Activated T-helper 2 cell treated with anti-CD3 and anti-CD28 coated beads, Interferon-gamma antibody, Interleukin-2, Interleukin-4, amounts not matched to agents 10 μg/mL and 5 μg/mL and 100 μg/mL, durations not matched to agents 14 hours and 24 hours and 36 hours (primary cell): ENCODE results near the gene AKAP9. TPM values are rescaled to one million over a fixed set of nuclear protein-coding genes. Genes with fewer than 3 reads are reported as not detected.
A peak's percentile ranks its signal among the peaks of the same experiment; 100 is the strongest.
"Not testable (repeated sequence)": the region's sequence is repeated elsewhere in the genome, so short reads cannot be mapped to it uniquely, and the experiment has no call there.

Experiments
- DNase-seq: peaks from one replicate; pipeline ENCODE4 v3.0.0; 2021; ENCODE audit warnings: low spot score
- H3K27ac Mint-ChIP-seq: one replicate; pipeline ENCODE4 v1.8.0; 2021; ENCODE audit warnings: mixed read lengths
- H3K27me3 Mint-ChIP-seq: one replicate; pipeline ENCODE4 v1.8.0; 2021; ENCODE audit warnings: low read depth, mixed read lengths
- H3K36me3 Mint-ChIP-seq: one replicate; pipeline ENCODE4 v1.8.0; 2021; ENCODE audit warnings: low read depth, mixed read lengths
- H3K4me1 Mint-ChIP-seq: one replicate; pipeline ENCODE4 v1.8.0; 2021; ENCODE audit warnings: low read depth, mixed read lengths
- H3K4me3 Mint-ChIP-seq: one replicate; pipeline ENCODE4 v1.8.0; 2021; ENCODE audit warnings: low read depth, mild to moderate bottlenecking, moderate library complexity, mixed read lengths
- H3K9me3 Mint-ChIP-seq: one replicate; pipeline ENCODE4 v1.8.0; 2021; ENCODE audit warnings: mixed read lengths
- intact Hi-C: fragments of 100-400 bp; cut with micrococcal nuclease; formaldehyde crosslinking; loops from one replicate; pipeline ENCODE4 v1.15.1; 2023
- total RNA-seq: library from RNA; stranded (reverse); gene quantifications from 2 replicates; pipeline ENCODE4 v1.2.3, GENCODE V29; 2022

AKAP9 gene
- total RNA-seq, 1 donor from 2014 or later, result 36.2 TPM

DNA sequence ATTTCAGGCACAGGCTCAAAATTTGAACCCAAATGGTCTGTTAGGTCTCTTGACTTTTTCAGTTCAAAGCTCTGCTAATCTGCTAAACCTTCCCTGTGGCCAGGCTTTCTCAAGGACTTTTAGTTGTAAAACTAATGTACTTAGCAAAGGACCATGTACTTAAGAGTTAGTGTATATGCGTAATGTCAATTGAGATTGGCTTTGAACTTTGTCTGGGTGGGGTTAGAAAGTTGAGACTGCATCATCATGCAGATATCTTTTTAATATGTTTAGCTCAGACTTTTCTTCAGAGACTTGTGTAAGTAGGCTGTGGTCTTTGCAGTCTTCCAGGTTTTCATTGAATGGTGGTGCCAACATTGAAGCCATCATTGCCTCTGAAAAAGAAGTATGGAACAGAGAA, 159.9 kb downstream of the AKAP9 start:
- Mint-ChIP-seq H3K36me3 (peaks cover 51% of the 10 kb centered on the region), H3K27me3 (no peaks in the 10 kb centered on the region), H3K4me3 (no peak overlapping the region), H3K9me3 (no peaks in the 10 kb centered on the region), H3K27ac (no peak overlapping the region), H3K4me1 (no peaks in the 10 kb centered on the region)
- intact Hi-C loops, result no loop called here
- DNase-seq, result no peak

DNA sequence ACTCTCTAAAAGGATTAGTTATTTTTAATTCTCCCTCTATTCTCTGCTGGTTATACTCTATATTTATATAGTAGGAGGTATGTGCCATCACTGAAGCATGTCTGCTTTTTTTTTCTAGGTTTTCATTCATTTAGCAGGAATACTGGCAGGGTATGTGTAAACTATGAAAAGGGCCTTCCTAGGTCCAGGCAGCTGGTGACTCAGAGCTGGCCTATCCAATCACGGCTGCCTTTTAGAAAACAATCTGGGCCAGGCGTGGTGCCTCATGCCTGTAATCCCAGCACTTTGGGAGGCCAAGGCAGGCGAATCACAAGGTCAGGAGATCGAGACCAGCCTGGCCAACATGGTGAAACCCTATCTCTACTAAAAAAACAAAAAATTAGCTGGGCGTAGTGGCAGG, 162.2 kb downstream of the AKAP9 start:
- intact Hi-C loops, result not testable (repeated sequence)

DNA sequence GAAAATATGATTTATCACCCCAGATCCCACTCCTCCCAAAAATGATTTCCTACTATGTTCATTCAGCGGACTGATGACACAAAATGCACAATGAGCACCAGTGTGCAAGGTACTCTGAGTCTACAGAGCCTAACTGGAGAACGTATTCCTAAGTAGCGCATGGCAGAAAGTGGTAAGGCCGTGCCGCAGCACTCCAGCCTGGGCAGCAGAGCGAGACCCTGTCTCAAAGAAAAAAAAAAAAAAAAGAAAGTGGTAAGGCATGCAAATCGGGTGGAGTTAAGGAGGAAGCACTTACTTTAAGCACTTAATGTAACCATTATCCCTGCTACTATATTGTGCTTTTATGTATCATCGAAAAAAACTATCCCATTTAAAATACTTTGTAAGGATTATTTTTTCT, 168.2 kb downstream of the AKAP9 start:
- DNase-seq, result no peak
- H3K27ac Mint-ChIP-seq, result no peak overlapping the region
- intact Hi-C loops, result no loop called here
- H3K9me3 Mint-ChIP-seq, result no peaks in the 10 kb centered on the region
- peaks cover 3% of the 10 kb centered on the region for H3K4me1 Mint-ChIP-seq
- peaks cover 55% of the 10 kb centered on the region for H3K36me3 Mint-ChIP-seq
- H3K27me3 Mint-ChIP-seq, result no peaks in the 10 kb centered on the region
- H3K4me3 Mint-ChIP-seq, result no peak overlapping the region

More for the DNA sequence above, 162.2 kb downstream of the AKAP9 start:
- H3K4me1 Mint-ChIP-seq, H3K9me3 Mint-ChIP-seq, H3K4me3 Mint-ChIP-seq, H3K27me3 Mint-ChIP-seq, H3K27ac Mint-ChIP-seq, DNase-seq: not testable (repeated sequence)
- H3K36me3 Mint-ChIP-seq, result peaks cover 49% of the 10 kb centered on the region

DNA sequence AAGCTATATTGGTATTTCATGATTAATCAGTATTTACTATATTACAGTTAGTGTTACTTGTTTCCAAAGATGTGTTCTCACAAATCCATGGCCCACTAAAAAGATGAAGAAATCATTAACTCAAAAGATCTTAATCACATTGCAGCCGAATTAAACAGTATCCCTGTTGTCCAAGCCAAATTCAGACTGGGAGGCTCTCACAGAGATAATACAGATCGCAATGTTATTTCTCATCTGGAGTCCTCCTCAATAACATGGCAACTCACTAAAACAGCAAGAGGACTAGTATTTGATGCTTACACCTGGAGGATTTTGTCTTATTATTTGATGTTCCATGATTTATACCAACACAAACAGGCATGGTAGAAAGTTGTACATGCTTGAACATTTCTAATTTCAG, 170.2 kb downstream of the AKAP9 start:
- no peak overlapping the region for H3K27ac Mint-ChIP-seq
- H3K4me1 Mint-ChIP-seq, result peaks cover 18% of the 10 kb centered on the region

DNA sequence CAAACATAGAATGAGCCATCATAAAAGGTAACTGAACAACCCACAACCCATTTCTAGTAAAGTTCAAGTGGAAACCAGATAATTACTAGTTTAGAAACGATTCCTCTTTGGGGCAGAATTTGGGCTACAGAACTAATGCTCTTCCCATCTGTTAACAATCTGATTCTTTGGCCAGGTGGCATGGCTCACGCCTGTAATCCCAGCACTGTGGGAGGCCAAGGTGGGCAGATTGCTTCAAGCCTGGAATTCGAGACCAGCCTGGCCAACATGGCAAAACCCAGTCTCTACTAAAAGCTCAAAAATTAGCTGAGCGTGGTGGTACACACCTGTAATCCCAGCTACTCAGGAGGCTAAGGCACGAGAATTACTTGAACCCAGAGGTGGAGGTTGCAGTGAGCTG, 175.2 kb downstream of the AKAP9 start:
- peaks cover 84% of the 10 kb centered on the region for H3K36me3 Mint-ChIP-seq
- no peak overlapping the region for H3K4me3 Mint-ChIP-seq
- intact Hi-C loops, result no loop called here

More for the DNA sequence above, 170.2 kb downstream of the AKAP9 start:
- intact Hi-C loops, result no loop called here
- no peak for DNase-seq
- no peaks in the 10 kb centered on the region for H3K9me3 Mint-ChIP-seq
- peaks cover 66% of the 10 kb centered on the region for H3K36me3 Mint-ChIP-seq
- no peak overlapping the region for H3K4me3 Mint-ChIP-seq
- no peaks in the 10 kb centered on the region for H3K27me3 Mint-ChIP-seq

DNA sequence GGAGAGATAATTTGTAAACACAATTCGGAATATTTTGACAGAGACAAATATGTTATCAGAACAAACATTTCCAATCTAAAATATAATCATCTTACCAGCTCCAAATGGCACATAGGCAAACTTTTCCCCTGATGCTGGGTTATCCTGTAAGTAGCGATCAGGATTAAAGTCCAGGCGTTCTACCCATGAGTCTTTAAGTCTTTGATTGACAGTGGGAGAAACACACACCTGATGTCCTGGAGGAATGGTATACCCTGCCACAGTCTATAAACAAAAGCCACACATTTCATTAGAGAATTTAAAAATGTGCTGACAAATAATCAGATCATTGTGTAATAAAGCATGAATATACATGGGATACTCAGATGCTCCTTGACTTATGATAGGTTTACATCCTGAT, 176.3 kb downstream of the AKAP9 start:
- peaks cover 28% of the 10 kb centered on the region for H3K4me1 Mint-ChIP-seq
- no peaks in the 10 kb centered on the region for H3K27me3 Mint-ChIP-seq
- no peak overlapping the region for H3K4me3 Mint-ChIP-seq
- peaks cover 89% of the 10 kb centered on the region for H3K36me3 Mint-ChIP-seq
- DNase-seq, result no peak
- intact Hi-C loops, result no loop called here
- H3K9me3 Mint-ChIP-seq, result peaks cover 2% of the 10 kb centered on the region
- H3K27ac Mint-ChIP-seq, result no peak overlapping the region

More for the DNA sequence above, 175.2 kb downstream of the AKAP9 start:
- Mint-ChIP-seq H3K4me1 (peaks cover 26% of the 10 kb centered on the region), H3K27ac (no peak overlapping the region), H3K27me3 (no peaks in the 10 kb centered on the region), H3K9me3 (no peaks in the 10 kb centered on the region)
- DNase-seq, result no peak

DNA sequence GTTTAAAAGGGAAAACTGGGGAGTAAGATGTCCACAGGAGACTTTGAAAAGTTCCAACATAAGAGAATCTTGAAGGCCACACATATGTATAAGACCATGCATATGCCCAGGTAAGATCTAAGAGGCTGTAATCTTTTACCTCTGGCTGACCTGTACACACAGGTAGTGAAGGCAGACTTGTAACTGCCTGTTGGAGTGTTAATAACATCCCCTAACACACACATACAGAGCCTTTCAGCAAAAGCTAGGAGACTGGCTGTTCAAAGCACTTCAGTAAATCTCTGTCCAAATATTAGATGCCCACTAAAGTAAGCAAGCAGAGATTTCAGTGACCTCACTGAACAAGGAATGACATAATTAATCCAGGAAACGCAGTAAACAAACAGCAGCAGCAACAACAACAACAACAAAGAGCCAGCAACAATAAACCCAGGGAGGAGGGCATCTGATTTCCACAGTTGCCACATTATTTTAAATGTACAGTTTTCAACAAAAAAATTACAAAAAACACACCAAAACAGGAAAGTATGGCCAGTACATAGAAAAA, 178.6 kb downstream of the AKAP9 start:
- peaks cover 6% of the 10 kb centered on the region for H3K9me3 Mint-ChIP-seq
- H3K27me3 Mint-ChIP-seq, result no peaks in the 10 kb centered on the region
- DNase-seq, result no peak
- peak overlapping the region; percentile 14 for H3K27ac Mint-ChIP-seq
- peaks cover 32% of the 10 kb centered on the region for H3K4me1 Mint-ChIP-seq
- H3K4me3 Mint-ChIP-seq, result no peak overlapping the region
- peaks cover 93% of the 10 kb centered on the region for H3K36me3 Mint-ChIP-seq
- intact Hi-C loops, result no loop called here

DNA sequence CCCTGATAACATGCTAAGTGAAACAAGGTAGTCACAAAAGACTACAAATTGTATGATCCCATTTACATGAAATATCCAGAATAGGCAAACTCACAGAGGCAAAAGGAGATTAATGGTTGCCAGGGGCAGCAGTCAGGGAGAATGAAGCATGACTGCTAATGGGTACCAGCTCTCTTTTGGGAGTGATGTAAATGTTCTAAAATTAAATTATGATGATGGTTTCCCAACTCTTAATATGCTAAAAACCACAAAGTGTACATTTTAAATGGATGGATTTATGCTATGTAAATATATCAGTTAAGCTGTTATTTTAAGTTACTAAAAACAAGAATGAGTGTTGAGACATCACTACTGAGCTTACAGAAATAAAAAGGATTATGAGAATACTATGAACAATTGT, 181.0 kb downstream of the AKAP9 start:
- Mint-ChIP-seq H3K27ac (no peak overlapping the region), H3K4me1 (peaks cover 32% of the 10 kb centered on the region), H3K4me3 (no peak overlapping the region), H3K9me3 (peaks cover 6% of the 10 kb centered on the region), H3K27me3 (no peaks in the 10 kb centered on the region), H3K36me3 (peaks cover 92% of the 10 kb centered on the region)
- no peak for DNase-seq
- intact Hi-C loops, result no loop called here

DNA sequence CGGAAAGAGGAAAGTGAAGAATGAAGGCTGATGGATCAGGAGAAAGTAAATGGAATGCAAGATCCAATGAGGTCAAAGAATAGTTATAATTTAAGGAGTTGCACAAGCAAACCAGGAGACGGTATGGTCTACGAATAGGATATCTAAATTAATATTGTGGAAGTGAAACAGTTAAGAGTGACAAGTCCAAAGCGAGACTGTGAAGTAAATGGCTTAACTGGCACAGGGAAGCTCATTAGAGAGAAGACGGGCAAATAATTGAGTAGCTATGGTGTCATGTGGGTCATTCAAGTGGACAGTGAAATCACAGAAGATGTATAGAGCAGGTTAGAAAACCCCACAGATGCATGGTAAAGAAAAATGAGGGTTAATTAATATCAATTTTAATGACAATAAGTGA, 190.4 kb downstream of the AKAP9 start:
- DNase-seq, result no peak
- Mint-ChIP-seq H3K4me3 (peak overlapping the region; percentile 13), H3K27me3 (no peaks in the 10 kb centered on the region), H3K36me3 (peaks cover 71% of the 10 kb centered on the region), H3K9me3 (no peaks in the 10 kb centered on the region), H3K4me1 (peaks cover 42% of the 10 kb centered on the region), H3K27ac (no peak overlapping the region)
- intact Hi-C loops, result no loop called here

DNA sequence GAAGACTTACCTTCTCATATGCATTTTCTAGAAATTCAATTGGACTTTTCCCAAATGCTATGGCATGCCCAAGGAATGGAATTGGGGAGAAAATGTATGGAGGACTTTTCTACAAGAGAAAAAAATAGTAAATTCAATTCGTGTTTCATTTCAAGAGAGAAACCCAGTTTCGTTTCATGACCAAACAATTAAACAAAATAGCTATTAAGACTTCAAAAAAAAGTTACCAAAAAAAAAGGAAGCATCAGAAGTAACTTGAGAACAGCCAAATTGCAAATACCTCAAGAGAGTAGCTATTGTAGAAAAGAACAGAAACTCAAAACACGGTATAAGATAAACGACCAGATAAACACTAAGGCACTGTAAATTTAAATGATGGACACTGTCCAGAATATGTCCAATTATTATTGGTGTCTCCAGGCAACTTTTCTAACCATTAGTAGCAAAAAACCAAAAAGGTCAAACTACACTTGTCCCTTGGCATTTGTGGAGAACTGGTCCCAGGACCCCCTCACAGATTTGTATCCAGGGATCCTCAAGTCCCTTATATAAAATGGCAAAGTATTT, 191.2 kb downstream of the AKAP9 start:
- DNase-seq, result no peak
- H3K4me1 Mint-ChIP-seq, result peaks cover 37% of the 10 kb centered on the region
- H3K27ac Mint-ChIP-seq, result peak overlapping the region; percentile 28
- intact Hi-C loops, result no loop called here
- H3K4me3 Mint-ChIP-seq, result peak overlapping the region; percentile 32
- H3K27me3 Mint-ChIP-seq, result no peaks in the 10 kb centered on the region
- peaks cover 63% of the 10 kb centered on the region for H3K36me3 Mint-ChIP-seq
- no peaks in the 10 kb centered on the region for H3K9me3 Mint-ChIP-seq

DNA sequence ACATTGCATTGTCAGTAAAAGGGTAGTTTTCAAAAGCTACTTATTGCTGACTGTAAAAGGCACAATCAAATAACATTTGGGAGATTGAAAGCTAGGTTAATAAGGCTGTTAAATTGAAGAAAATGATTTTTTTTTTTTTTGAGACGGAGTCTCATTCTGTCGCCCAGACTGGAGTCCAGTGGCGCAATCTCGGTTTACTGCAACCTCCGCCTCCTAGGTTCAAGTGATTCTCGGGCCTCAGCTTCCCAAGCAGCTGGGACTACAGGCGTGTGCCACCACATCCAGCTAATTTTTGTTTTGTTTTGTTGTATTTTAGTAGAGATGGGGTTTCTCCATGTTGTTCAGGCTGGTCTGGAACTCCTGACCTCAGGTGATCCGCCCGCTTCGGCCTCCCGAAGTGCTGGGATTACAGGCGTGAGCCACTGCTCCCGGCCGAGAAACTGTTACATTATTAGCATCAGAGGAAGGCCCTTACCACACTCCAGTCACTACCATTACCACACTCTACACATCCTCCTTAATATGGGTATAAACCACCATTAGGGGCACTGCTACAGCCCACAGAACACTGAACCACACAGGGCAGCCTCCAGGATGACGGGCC, 192.6 kb downstream of the AKAP9 start:
- intact Hi-C loops, result no loop called here
- no peaks in the 10 kb centered on the region for H3K9me3 Mint-ChIP-seq
- peaks cover 41% of the 10 kb centered on the region for H3K4me1 Mint-ChIP-seq
- no peak for DNase-seq
- H3K4me3 Mint-ChIP-seq, result peak overlapping the region; percentile 99
- H3K27ac Mint-ChIP-seq, result peak overlapping the region; percentile 99
- H3K36me3 Mint-ChIP-seq, result peaks cover 49% of the 10 kb centered on the region
- H3K27me3 Mint-ChIP-seq, result no peaks in the 10 kb centered on the region

DNA sequence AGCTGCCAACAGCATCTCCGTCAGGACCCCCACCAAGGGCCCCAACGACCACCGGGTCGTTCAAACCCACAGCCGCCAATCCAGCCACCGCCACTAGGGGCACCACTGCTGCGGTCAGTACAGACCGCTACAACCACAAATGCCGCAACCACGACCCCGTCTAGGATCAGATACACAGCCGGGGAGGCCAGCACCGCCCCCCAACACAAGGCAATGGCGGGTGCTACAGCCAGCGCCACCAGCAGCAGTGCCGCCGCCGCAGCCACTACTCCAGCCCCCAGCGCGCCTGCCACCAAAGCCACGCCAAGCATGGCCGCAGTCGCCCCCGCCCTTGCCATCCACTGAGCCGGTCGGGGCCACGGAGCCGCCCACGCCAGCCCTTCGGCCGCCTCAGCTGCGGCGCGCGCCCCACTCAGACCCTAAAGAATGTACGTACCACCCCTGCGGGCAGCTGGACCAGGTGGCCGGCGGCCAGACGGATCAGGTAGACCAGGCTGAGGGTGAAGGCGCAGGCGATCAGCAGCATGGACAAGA, 193.1 kb downstream of the AKAP9 start:
- peaks cover 41% of the 10 kb centered on the region for H3K4me1 Mint-ChIP-seq
- H3K27ac Mint-ChIP-seq, result peak overlapping the region; percentile 99

More for the DNA sequence above, 193.1 kb downstream of the AKAP9 start:
- DNase-seq, result peak; percentile 57
- H3K4me3 Mint-ChIP-seq, result peak overlapping the region; percentile 99
- H3K36me3 Mint-ChIP-seq, result peaks cover 43% of the 10 kb centered on the region
- no peaks in the 10 kb centered on the region for H3K27me3 Mint-ChIP-seq
- peaks cover 5% of the 10 kb centered on the region for H3K9me3 Mint-ChIP-seq
- intact Hi-C loops, result loop anchor here (1.0 to 2.0 kb wide), 6 partner anchors 45 to 394 kb away; partner anchors contain the start of genes AKAP9, ANKIB1, GATAD1 and KRIT1
